GM21717 (cell line): ENCODE data around the gene XPO5.
A peak's percentile ranks its signal among the peaks of the same experiment; 100 is the strongest.
"Not testable (repeated sequence)": the region's sequence is repeated elsewhere in the genome, so short reads cannot be mapped to it uniquely, and the experiment has no call there.

Experiments used
- ATAC-seq: cut with Tn5 transposase; IDR thresholded peaks from one replicate; pipeline ENCODE4 v1.9.1; 2021; ENCODE audit warnings: mild to moderate bottlenecking, moderate library complexity; ENCODE audit not compliant: unreplicated experiment

Gene XPO5

DNA sequence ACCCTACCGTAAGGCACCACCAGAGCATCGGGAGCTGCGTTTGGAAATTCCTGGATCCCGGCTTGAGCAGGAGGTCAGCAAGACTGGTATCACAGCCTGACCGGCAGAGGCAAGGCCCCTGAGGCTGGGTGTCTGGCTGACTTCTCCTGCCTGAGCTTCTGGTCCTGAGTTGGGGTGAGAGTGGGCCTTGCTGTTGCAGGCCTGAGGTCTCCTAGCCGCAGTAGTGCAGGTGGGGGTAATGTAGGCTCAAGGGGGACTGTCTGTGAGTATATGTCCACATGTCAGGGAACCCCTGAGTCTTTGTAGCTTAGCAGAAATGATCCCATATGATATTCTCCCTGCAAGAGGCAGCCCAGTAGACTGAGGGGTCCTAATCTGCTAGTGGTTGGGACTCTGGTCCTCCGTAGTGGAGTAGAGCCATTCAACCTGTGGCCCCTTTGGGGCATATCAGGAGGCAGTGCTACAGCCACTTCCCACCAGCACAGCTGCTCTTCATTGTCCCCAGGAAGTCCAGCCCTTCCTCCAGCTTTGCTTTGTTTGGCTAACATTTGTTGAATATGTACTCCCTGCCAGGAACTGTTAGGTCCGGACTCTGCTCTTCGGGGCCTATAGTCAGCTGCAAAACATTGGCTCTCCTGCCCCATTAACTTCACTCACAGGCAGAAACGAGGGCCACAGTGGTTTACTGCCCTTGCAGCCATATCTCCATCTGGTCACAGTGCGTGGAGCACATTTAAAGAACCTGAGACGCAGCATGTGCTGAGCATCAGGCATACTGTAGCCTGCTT lies 76.6 kb downstream of the XPO5 start:
- ATAC-seq, result no peak

DNA sequence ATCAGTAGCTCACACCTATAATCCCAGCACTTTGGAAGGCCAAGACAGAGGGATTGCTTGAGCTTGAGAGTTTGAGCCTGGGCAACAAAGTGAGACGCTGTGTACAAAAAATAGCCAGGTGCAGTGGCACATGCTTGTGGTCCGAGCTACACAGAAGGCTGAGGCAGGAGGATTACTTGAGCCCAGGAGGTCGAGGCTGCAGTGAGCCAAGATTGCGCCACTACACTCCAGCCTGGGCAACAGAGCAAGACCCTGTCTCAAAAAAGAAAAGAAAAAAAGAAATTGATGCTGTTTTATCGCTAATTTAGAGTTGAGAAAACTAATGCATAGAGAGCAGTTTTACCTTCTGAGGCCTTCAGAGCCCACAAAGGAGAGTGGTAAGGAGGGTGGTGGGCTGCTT lies 77.5 kb downstream of the XPO5 start:
- ATAC-seq, result not testable (repeated sequence)

DNA sequence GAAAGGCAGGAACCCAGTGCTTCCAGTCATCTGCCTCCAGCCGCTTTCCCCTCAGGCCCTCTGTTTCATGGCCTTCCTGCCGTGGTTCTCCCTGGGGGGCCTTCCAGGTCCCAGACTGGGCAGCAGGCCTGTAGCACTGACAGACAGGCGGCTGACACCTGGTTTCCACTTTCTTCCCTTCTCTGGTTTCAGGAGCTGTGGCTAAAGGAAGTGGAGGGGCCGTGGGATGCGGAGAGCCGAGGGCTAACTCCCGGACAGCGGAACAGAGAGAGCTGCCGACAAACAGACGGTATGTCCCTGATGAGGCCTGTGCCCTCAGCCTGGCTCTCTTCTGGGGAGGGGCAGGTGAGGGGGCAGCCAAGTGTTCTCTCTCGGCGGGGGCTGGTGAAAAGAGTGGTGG lies 78.1 kb downstream of the XPO5 start:
- no peak for ATAC-seq

DNA sequence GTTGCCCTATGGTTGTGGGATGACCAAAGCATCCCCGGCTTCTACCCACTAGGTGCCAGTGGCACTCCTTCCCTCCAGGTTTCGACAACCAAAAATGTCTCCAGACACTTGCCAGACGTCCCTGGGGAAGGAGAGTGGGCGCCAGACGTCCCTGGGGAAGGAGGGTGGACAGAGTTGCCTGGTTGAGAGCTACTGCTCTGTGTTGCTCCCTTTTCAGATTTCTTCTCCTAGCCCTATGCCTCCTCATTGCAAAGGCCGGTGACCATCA lies 78.8 kb downstream of the XPO5 start:
- no peak for ATAC-seq

DNA sequence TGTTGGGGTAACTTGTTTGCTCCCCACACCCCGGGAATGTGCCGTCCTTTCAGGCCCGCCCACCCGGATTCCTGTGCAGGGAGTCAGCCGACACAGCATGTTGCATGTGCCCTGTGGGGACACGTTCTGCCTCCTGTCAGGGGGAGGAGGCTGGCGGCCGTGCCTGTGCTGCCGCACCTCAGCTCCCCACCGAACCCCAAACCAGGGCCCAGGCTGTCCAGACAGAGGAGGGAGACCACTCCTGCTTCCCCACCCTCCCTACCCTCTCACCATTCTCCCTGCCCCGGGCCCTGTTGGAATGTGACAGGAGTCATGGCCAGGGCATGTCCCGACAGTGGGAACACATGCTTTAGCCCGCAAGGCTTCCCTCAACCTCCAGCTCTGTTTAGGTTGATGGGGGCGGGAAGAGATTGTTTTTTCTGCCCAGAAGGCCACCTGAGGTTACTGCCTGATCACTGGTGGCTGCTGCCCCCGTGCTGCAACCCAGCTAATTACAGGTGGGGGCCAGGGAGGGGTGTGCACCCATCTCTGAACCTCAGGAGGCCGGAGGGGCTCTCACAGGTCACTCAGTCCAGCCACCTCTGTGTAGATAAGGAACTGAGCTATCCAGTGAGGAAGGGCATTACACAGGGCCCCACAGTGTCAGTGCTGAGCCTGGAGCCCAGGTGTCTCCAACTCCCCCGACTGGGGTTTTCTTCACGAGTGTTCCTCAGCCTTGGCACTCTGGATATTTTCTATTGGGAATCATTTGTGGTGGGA lies 79.3 kb downstream of the XPO5 start:
- no peak for ATAC-seq

DNA sequence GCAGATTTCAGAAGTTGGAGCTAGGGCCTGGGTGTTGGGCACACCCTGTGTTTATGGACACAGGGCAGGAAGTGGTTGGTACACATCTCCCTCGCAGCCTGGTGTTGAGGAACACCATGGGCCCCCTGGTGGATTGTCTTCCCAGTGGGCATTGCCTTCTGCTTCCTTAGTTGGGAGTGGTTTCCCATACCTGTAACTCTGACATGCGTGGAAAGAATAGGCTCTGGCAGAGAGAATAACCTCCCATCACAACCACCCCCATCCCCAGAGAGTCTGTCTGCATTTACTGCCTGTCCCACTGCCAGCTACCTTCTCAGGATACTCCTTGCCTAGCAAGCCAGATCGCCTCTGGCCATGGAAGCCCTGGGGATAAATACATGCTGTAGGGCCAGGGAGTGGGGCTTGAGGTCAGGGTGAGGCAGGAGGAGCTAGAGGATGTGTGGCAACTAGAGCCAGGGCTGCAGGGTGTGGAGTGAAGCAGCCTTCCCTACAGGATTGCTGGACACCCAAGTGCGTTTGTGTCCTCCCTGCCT lies 80.4 kb downstream of the XPO5 start:
- no peak for ATAC-seq

DNA sequence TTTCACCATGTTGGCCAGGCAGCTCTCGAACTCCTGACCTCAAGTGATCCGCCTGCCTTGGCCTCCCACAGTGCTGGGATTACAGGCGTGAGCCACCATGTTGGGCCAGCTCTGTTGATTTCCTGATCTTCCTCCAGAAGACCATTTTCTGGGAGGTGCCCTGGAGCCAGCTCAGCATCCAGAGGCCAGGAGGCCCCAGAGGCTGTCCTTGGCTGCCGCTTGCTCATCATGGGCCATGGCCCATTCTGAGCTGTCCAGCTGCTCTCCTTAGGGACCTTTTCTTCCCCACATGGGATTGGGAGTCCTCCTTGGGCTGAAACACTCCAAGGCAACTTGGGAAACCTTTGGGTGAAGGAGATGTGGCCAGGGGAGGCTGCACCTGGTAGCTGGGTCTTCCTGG lies 81.1 kb downstream of the XPO5 start:
- no peak for ATAC-seq

DNA sequence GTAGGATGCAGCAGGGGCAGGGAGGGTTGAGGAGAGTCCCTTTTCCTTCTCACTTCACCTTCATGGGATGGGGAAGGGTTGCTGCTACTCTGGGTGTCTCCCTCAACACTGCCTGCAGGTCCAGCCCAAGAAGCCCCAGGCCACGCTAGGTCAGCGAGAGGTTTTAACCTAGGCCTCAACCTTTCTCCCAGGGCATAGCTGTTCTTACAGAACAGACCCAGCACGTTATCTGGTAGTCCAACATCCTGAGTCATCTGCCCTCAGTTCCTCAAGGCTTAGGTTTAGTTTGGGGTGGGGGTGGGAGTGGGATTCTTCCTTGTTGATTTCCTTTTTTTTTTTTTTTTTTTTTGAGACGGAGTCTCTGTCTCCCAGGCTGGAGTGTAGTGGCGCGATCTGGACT lies 81.5 kb downstream of the XPO5 start:
- ATAC-seq, result no peak

DNA sequence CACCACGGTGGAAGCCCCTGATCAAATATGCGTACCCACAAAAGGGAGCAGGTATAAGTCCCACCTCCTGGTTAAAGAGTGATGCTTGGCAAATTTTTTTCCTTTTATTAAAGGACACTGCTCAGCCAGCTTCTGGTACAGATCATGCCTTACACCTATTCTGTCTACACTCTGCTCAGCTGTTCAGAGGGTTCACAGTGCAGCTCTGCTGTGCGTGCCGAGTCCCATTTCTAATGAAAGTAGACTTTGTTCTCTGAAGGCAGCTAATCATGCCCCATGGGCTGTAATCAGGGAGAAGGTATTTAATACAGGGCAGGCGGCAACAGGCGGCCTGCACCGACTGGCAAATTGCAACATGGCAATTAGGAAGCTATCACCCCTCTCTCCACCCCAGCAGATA lies 82.0 kb downstream of the XPO5 start:
- ATAC-seq, result no peak

DNA sequence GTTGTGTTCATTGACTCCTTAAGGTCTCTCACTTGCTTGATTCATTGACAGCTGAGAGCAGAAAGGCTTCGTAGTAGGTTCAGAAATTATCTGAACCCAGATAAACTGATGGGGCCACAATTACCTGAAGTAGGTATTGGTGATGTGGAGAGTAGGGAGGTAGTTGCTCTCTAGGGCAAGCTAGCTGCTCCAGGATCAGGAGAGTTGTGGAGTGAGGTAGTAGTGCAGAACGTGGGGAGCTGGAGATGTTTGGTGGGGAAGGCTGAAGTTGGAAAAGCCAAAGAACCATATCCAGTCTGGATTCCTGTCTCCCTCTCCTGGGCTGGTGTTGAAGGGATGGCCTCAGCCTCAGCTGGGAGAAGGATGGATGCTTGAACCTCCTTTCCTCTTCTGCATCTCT lies 82.6 kb downstream of the XPO5 start:
- no peak for ATAC-seq

DNA sequence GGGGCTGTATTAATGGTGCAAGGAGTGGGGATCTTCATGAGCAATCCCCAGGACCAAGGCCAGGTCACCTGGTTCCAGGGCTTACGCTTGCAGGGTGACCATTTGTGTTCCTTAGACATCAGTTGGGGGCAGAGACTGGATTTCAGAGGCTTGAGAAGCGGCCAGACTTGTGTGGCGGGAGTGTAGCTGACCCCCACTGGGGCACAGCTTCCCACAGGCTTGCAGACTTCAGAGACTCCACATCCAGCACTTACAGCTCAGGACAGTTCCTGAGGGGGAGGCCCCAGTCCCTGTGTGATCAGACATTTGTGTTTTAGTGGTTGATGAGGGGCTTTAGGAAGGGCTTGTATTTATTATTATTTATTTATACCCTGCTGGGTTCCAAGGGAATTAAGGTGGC lies 83.2 kb downstream of the XPO5 start:
- ATAC-seq, result no peak

DNA sequence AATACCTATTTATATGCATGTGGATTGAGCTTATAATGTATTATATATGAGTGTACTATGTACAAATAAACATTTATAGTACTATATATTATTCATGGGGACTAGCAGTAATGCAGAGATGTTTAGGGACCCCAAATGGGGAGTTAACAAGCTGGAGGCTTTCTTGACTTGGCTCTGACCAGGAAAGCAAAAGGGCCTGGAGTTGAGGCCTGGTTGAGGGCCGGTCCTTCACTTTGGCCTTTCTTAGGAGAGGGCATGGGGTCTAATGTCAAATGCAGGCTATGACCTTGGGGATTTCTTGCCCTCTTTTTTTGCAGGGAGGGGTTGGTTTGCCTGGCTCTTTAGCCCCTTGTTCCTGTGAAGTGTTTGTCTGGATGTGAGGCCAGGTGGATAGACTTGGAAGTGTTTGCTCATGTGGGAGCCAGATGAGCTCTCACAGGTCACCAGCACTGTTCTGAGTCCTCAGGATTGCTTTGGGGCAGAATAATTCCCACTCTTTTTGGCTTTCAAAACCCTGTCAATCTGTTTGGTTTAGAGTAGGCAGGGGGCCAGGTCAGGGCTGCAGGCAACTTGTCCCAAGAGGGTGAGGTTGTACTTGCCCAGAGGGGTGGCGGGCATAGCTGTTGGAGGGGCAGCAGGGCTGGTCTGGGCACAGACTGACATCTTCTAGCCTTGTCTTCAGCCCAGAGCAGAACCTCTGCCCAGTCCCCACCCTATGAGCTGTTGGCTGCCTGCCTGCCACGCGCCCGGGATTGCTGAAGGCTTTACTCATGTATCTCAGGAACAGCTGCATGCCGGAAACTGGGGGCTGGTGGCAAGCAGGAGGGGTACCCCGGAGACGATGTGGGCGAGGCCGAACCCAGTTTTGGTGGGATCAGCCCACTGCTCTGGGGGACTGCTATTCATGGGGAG lies 83.8 kb downstream of the XPO5 start:
- ATAC-seq, result no peak

DNA sequence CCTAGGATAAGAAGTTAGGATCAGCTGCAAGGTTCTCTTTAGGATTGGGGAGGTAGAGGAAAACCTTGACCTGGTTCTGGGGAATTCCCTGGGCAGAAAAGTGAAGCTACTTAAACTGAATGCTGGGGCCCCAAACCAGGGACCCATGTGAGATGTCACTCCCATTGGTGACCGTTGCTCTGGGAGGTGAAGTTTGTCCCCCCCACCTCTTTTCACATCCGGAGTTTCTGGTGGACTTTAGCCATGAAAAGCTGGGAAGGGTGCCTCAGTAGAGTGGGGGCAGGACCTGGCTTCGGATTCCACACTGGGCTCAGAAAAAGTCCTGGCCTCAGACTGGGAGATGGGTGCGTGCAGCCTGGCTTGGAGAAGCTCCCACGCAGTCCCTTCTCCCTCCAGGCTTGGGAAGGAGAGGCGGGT lies 85.3 kb downstream of the XPO5 start:
- no peak for ATAC-seq

DNA sequence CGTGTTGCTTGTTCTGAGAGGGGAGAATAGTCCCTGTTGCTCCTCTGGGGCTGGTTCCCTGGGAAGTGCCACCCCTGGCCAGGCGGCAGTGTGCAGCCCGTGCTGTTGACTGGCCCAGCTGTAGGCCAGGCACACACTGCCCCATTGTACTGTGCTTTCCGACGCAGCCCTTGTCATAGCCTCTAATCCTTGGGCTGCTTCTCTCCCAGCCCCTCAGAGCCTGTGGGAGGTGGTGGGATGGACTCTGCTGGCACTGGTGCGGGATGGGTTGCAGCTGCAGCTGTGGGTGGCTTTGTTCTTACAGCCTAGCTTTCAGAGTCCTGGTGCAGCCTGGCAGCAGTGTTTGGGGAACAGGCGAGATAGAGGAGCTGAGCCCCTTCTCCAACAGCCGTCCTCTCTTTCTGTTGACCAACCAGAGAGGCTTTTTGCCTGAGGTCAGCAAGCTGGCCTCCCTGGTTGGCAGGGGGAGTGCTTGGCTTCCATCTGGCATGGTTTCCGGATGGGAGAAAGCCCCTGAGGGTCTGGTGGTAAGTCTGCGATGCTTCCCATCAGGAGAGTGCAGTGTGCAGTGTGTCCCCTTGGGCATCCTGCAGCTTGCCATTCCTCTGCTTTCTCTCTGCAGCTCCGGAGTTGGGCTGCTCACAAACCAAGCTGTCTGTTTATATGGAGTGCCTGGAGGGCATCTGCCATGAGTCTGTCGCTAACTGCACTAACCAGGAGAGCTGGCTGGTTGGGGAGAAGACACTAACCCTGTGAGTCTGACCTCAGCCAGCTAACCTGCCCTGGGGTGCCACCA lies 86.4 kb downstream of the XPO5 start:
- ATAC-seq, result no peak

DNA sequence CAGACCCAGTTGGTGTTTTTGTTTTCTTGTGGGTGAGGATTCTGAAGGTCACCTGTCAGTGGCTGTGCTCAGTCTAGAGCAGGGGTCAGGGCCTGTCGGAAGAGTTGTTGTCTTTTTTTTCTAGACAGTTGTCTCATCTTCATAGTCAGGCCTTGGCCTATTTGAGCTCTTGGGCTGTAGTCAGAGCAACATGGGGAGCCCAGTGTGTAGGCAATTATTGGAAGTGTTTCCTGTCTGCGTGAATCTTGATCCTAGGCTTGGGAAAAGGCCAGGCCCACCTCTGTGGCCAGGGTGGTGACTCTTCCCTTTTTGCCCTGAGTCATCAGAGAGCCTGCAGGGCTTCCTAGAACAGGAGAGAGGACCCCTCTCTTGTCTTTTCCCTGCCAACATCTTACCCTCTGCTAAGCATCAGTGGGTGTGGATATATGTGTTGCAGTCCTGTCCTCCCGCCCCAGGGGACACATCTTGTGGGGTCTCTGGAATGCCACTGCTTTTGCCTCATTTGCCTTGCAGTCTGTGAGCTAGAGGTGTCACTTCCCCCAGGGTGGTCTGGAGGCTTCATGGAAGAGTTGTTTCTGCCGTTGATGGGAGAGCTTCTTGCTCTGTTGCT lies 87.1 kb downstream of the XPO5 start:
- no peak for ATAC-seq

DNA sequence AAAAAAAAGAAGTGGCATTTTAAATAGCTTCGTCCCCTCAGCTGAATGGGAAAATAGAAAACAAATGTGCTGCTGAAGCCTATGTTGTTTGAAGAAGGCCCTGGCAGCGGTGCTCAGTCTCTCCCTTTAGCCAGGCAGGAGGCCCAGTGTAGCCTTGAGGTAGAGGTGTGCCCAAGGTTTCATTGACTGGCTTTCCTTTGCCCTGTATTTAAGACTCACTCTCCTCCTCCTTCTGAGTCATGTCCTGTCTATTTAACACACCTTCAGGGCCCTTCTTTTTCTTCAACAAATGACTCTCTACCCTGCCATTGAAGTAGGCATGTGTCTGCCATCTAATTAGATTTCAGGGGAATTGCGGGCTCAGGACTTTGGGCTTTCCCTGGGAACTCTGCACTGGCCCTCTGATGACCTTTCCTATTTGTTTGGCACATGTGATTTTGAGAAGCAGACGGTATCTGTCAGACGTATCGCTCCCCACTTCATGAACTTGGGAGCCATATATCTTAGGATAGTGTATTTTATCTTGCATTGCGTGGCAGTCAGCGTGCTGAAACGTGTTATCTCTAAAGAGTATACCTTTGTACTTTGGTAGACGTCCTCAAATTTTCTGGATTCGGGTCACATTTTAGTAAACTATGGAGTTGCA lies 94.1 kb downstream of the XPO5 start:
- ATAC-seq, result no peak

DNA sequence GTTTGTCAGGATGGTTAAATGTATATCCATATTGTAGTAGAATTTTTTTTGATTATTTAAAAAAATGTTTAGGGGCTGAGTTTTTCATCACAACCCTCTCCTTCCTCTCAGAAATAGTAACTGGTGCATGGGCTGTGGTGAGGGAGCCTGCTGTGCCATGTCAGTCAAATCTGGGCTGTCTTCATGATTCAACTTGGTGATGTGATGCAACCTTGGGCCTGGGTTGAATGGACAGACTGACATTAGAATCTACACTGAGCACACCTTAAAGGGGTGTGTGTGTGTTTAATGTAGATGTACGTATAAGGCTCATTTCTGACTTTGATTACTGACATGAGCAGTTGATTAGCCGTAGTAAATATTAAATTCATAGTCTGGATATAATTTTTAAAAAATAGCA lies 94.8 kb downstream of the XPO5 start:
- no peak for ATAC-seq

DNA sequence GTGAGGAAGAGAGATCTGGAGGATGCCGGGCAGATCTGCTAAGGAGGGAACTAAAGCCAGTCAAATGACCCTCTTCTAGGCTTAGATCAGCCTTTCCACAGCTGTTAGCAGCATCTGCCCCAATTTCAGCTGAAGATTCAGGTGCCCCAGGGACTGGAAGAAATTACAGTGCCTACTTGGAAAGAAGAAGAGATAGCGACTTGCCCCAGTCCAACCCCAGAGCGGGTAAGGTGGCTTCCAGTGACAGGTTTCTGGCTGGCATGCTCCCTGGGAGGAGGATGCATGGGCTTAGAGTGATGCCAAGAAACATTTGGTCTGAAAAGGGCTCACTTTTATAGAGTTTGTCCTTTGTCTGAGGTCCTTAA lies 97.8 kb downstream of the XPO5 start:
- no peak for ATAC-seq

DNA sequence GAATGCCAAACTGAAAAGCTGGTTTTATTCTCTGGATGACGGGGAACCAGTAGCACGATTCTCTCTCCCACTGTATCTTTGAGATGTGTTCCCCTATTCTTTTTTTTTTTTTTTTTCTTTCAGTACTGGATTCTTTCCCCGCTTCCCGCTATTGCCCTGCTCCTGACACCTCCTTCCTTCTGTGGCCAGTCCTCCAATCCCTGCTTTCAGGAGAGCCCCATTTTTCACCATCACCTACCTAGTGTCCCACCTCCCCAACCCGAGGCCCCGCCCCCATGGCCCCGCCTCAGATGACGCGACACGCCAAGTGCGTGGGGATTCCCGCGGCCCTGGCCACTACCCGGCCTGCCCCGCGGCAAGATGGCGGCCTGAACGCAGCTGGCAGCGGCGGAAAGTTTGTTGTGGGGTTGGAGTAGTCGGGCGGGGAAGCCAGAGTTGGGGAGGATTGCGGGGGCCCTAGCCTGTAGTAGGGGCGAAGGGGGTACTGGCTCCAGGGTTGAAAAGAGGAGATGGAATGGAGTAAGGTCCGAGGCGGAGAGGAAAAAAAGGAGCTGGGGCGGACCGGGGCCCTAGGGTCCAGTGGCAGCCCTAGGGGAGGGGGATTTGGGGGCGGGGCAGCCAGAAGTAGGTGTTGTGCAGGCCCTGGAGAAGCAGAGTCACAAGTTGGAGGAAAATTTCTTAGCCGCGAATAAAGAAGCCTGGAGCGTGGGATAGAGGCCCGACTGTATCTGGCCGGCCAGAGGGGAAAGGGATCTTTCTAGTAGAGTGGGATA lies 98.4 kb downstream of the XPO5 start, which contains the start of gene TJAP1:
TJAP1 (plus strand) TSS at position 336 of the 773 bp plus-strand sequence. CDS start 21,432 bp downstream, outside the sequence.
- peak; percentile 93 for ATAC-seq
